Activated CD4-positive, CD25-positive, alpha-beta regulatory T cell treated with anti-CD3 and anti-CD28 coated beads, Interleukin-2, amount 50 U/mL, for 72 hours (primary cell): ENCODE data around the gene CCDC127.

Experiments
- DNase-seq: peaks from one replicate; pipeline ENCODE4 v3.0.0; 2021

Gene CCDC127

GRCh38 chr5:187617-188451 lies 30.1 kb downstream of the CCDC127 start:
- DNase-seq = no peak

GRCh38 chr5:187042-187431 lies 30.9 kb downstream of the CCDC127 start:
- no peak for DNase-seq

DNA sequence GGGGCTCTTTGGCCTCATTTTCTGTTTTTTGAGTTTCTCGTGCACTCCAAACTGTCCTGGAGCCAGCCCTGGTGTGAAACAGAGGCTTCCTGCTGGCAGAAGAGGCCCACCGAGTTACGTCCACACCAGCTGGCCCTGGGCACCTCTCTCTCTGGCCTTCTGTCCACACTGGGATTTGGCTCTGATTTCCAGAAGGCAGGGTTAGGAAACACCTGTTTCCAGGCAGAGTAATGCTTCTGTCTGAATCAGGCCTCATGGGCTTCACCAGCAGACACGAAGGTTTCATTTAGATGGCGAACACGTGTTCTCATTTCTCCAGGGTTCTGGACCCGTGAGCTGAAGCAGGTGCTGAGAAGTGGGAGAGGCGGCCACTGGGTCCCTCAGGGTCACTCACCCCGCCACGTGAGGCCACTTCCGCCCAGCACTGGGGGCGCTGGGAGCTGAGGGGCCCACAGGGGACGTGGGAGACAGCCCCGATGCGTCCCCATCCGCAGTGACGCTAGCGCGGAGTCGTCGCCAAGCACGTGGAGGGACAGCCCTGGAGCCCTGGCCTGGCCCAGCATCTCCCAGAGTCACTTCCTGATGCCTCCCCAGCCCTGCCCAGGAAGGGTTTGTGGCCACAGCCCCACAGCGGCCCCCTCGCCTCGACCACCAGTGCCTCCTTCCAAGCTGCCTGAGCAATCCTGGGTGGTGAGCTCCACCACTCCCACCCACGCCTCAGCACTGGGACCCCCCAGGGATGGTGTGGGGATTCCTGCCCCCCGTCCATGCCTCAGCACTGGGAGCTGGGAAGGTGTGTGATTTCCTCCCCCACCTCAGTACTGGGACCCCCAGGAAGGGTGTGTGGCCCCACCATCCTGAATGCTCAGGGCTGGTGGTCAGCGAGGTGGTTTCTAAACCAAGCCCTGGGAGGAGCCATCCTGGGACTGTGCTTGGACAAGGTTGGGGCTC lies 31.6 kb downstream of the CCDC127 start:
- DNase-seq = no peak

DNA sequence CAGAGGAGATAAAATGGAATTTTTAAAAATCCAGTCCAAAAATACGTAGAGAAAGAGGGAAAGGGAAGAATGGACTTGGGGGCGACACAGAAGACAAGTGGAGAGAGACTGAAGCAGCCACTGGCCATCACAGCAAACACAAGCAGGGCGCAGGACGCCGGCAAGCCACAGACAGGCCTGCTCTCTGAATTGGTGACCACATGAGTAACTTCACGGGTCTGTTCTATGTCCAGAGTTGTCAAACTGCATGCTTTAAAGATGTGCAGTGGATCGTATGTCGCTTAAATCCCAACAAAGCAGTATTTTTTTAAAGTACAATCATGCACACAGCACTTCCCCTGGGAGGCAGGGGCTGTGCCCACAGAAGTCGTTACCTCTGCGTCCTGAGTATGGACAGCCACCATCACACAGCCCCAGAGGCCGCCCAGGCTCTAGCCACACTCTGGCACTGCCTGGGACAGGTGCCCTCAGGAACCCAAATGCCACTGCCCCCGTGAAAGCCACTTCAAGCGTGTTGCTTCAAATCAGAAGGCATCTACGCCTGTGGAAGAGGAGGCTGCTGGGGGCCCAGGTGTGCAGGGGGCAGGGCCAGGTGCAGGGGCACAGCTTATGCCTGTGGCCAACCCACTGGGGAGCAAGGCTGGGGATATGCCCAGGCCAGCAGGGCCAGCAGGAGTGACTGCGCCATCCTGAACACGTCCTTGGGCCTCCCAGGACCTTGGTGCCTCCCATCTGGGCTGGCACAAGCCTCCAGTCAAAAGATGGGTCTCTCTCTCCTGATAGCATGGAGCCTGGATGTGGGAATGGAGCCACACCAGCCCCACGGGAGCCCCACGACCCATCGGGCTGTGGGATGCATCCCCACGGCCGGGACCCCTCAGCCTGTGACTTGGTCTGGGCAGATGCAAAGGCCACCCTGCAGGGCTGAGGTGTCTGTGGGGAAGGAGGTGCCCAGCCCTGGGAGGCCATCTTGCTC lies 32.6 kb downstream of the CCDC127 start:
- DNase-seq = no peak

DNA sequence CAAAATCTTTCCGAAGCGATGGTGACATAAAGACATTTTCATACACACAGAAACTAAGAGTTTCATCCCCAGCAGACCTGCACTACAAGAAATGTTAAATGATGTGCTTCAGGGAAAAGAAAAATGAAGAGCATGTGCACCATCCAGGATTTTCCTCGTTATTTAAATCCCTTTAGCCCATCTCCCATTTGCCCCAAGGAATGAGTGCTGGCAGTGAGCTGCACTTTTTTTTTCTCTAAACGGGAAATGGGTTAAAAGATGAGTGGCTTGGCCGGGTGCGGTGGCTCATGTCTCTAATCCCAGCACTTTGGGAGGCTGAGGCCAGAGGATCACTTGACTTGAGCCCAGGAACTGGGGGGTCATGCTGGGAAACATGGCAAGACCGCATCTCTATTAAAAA lies 33.5 kb downstream of the CCDC127 start:
- DNase-seq = no peak

GRCh38 chr5:182126-182525 lies 35.8 kb downstream of the CCDC127 start:
- DNase-seq = no peak

DNA sequence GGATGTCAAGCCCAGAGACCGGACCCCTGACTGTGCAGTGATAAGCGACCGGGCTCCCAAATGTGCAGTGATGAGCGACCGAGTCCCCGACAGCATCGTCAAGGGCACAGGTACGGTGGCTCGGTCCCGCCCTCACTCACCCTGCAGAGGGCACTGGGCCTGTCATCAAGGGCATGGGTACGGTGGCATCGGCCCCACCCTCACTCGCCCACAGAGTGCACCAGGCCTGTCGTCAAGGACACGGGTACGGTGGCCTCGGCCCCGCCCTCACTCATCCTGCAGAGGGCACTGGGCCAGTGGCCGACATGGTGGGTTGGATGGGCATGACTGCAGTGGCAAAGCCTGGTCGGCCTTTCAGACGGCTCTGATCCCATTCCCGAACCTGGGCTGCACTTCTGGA lies 36.4 kb downstream of the CCDC127 start:
- DNase-seq = no peak

DNA sequence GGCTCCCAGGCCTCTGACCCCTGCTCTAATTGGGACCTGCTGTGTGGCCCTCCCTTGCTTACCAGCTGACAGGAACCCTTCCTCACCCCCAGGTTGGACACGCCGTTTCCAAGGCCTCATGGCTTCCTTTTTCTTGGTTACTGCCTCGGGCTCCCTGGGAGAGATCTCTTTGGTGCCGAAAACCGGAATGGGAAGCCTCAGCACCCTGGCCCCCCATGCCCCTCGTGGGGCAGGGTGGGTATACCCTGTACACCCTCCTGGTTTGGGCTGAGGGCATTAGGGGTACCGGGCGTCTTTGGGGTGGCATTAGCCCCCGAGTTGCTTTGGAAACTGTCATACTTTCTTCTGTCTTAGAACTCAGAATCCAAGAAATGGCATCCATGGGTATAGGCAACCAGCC lies 36.8 kb downstream of the CCDC127 start:
- no peak for DNase-seq

GRCh38 chr5:180286-180918 lies 37.6 kb downstream of the CCDC127 start:
- DNase-seq = no peak

DNA sequence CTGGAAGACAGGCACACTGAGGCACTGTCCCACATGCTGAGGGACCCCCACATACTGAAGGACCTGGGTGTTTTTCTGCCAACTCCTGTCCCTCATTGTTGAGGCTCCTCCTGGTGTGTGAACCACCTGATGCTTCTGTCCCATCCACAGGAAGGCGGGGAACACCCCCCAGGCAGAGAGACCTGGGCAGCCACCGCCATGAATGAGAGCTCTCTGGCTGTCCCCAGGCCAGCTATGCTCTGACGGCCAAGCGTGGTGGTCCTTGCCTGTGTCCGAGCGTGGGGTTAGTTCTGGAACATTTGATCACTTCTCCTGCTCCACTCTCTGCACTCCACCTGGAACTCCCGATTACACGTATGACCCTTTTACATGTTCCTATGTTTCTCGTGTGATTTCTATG lies 38.6 kb downstream of the CCDC127 start:
- no peak for DNase-seq

GRCh38 chr5:178110-178509 lies 39.8 kb downstream of the CCDC127 start:
- no peak for DNase-seq

GRCh38 chr5:176296-176823 lies 41.6 kb downstream of the CCDC127 start:
- DNase-seq = no peak

DNA sequence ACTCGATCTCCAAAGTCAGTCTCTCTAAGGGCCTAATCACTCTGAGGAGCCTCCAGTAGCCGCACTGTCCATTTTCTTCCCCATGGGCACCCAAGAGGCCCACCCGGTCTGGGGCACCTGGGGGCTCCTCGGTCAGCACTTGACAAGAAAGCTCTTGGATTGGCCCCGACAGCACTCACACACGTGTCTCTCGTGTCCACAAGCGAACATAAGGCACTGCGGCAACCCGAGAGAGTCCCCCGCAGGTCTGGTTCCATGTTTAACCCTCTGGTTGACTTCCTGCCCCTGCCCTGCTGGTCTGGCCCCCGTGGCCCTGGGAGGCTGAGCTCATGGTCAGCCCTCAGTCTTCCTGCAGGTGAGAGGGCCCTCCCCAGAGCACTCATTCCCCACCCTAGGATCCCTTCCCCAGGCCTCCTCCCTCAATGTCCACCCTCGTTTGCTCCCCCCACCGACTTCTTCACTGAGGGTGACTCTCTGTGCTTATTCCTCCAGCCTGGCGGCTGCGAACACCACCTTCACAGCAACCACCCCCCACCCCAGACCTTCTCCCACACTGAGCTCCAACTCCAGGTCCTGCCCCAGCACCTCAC lies 43.0 kb downstream of the CCDC127 start:
- DNase-seq = no peak

DNA sequence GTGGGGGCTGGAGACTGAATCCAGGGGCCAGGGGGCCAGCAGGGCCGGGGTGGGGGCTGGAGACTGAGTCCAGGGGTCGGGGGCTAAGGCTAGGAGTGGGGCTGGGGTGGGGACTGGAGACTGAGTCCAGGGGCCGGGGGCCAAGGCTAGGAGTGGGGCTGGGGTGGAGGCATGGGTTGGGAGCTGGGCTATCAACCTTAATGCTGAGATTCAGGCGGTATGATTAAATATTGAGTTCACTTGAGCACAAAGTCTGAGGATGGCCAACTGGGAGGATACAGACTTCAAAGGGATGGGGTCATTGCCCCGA lies 43.7 kb downstream of the CCDC127 start:
- DNase-seq = no peak

DNA sequence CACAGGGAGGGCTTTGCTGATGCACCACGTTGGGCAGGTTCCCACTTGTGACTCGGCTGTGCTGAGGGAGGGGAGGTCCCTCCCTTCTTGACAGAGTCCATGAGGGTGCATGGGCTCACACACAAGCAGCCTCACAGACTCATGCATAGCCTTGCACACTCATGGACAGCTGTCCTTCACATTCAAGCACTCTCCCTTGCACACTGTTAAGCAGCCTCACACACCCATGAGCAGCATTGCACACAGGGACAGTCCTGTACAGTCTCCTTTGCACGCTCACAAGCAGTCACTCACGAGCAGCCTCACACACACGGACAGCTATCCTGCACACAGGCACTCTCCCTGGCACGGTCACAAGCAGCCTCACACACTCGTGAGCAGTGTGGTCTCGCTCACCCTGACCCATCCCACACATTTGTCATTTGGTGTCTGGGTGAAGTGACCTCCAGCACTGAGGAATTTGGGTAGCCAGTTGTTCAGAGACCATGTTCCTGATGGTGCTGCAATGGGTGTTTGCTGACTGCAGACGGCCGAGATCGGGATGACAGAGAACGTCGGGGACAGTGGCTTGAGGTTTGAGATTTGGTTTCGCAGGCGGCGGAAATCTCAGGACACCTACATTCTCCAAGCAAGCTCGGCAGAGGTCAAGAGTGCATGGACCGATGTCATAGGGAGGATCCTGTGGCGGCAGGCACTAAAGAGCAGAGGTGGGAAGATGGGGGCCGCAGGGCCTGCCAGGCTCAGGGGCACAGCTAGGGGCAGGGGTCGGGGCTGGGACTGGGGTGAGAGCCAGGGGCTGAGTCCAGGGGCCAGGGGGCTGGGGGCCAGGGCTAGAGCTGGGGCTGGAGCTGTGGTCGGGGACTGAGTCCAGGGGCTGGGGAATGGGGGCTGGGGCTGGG lies 44.3 kb downstream of the CCDC127 start:
- DNase-seq = peak; percentile 19

GRCh38 chr5:172841-173251 lies 45.1 kb downstream of the CCDC127 start:
- DNase-seq = no peak

- peak; percentile 19 for DNase-seq
Measured at GRCh38 chr5:172421-172820, 45.5 kb downstream of the CCDC127 start.

DNA sequence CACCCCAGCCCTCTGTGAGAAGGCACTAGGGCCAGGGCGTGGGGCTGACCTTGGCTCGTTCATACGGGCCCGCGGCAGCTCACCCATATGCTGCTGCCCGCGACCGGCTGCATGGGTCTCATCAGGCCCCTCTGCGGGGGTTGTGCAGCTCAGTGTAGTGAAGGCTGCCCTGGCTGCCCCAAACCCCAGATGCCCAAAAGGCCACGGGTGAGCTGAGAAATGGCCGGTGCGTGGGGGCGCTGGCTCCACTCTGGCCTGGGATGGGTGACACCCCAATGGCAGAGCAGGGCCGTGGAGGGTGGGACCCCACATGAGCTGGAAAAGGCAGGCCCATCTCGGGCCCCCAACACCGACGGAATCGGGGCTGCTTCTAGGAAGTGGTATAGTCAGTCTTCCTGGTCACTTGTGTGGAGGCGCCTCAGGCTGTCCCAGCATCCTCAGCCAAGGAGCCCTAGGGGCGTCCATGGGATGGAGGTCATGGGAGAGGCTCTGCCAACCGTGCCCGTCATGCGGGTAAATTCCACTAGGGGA lies 46.1 kb downstream of the CCDC127 start:
- peak; percentile 17 for DNase-seq

DNA sequence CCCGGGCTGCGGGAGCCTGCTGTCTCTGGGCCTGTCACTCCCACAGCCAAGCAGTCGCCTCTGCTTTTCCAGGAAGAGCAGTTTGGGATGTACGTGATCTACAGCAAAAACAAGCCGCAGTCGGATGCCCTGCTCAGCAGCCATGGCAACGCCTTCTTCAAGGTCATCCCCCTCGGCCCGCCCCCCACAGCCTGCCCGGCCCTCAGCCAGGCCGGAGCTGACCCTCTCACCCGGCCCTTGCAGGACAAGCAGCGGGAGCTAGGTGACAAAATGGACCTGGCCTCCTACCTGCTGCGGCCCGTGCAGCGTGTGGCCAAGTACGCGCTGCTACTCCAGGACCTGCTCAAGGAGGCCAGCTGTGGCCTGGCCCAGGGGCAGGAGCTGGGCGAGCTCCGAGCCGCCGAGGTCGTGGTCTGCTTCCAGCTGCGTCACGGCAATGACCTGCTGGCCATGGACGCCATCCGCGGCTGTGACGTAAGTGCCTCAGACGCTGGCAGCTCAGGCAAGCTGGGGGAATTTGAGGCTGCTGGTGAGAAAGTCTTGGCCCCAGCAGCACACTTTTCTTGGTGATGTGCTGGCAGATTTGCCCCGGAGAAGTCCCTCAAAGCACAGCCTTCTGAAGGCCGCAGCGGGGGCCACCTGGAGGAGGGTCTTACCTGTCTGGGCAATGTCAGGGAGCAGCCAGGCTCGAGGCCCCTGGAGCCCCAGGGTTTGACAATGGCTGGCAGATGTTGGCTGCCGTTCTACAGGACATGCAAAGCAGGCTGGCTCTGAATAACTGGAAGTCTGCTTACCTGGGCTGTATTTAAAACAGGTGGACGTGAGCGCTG lies 46.8 kb downstream of the CCDC127 start:
- DNase-seq = peak; percentile 24
